Neuronal stem cell (in vitro differentiated cells): Measurements from ENCODE around the gene SNX12. TPM values are rescaled to one million over a fixed set of nuclear protein-coding genes. Genes with fewer than 3 reads are reported as not detected.
"Not testable (repeated sequence)": the region's sequence is repeated elsewhere in the genome, so short reads cannot be mapped to it uniquely, and the experiment has no call there.

Experiments used
- DNase-seq: peaks from one replicate; pipeline ENCODE4 v3.0.0-alpha.2; 2013; ENCODE audit warnings: low spot score
- H2AFZ ChIP-seq: one replicate; pipeline ENCODE4 v1.6.1; 2013; ENCODE audit warnings: mild to moderate bottlenecking, low read length, inconsistent platforms
- H2AK5ac ChIP-seq: 2 replicates; pipeline ENCODE4 v1.6.1; 2013; ENCODE audit warnings: low read depth, mild to moderate bottlenecking, inconsistent platforms, low read length, moderate library complexity, mixed read lengths
- H2BK120ac ChIP-seq: 2 replicates; pipeline ENCODE4 v1.6.1; 2013; ENCODE audit warnings: low read depth, mild to moderate bottlenecking, inconsistent platforms, low read length, moderate library complexity, mixed read lengths
- H2BK12ac ChIP-seq: one replicate; pipeline ENCODE4 v1.6.1; 2013; ENCODE audit warnings: low read length, inconsistent platforms
- H2BK15ac ChIP-seq: 2 replicates; pipeline ENCODE4 v1.6.1; 2013; ENCODE audit warnings: mild to moderate bottlenecking, low read length, inconsistent platforms, mixed read lengths
- H2BK5ac ChIP-seq: one replicate; pipeline ENCODE4 v1.6.1; 2013; ENCODE audit warnings: inconsistent platforms, mild to moderate bottlenecking, low read length, moderate library complexity
- H3K14ac ChIP-seq: one replicate; pipeline ENCODE4 v1.6.1; 2013; ENCODE audit warnings: low read length, inconsistent platforms
- H3K18ac ChIP-seq: 2 replicates; pipeline ENCODE4 v1.6.1; 2013; ENCODE audit warnings: low read length, inconsistent platforms
- H3K23ac ChIP-seq: 2 replicates; pipeline ENCODE4 v1.6.1; 2013; ENCODE audit warnings: low read depth, mild to moderate bottlenecking, mixed read lengths, low read length, inconsistent platforms; ENCODE audit not compliant: poor library complexity
- H3K27ac ChIP-seq: replicated peaks from 3 replicates; pipeline ENCODE4 v1.5.1; 2013; ENCODE audit warnings: low read length, inconsistent platforms
- H3K27me3 ChIP-seq, 3 experiments: 2 replicates each; pipeline ENCODE4 v1.6.1; 2013; ENCODE audit warnings: low read length in 3 of 3, mild to moderate bottlenecking in 2 of 3, inconsistent platforms in 1 of 3, low read depth in 1 of 3, mixed read lengths in 1 of 3, moderate library complexity in 1 of 3; ENCODE audit not compliant: control insufficient read depth in 3 of 3, insufficient read depth in 3 of 3
- H3K36me3 ChIP-seq, 2 donors: replicated peaks in 1 of 2; 2 replicates each; pipeline ENCODE4 v1.6.1; 2013; ENCODE audit warnings: low read length in 2 of 2; ENCODE audit not compliant: control insufficient read depth in 2 of 2, insufficient read depth in 2 of 2
- H3K4ac ChIP-seq: 2 replicates; pipeline ENCODE4 v1.6.1; 2013; ENCODE audit warnings: inconsistent platforms, mild to moderate bottlenecking, low read length, moderate library complexity
- H3K4me1 ChIP-seq, 2 donors: 1 replicate in 1 of 2; 2 replicates in 1 of 2; pipeline ENCODE4 v1.6.1; 2013; ENCODE audit warnings: low read length in 2 of 2, low read depth in 1 of 2; ENCODE audit not compliant: control insufficient read depth in 2 of 2, insufficient read depth in 1 of 2
- H3K4me2 ChIP-seq: one replicate; pipeline ENCODE4 v1.6.1; 2013; ENCODE audit warnings: mild to moderate bottlenecking, low read length, inconsistent platforms; ENCODE audit not compliant: insufficient read depth, poor library complexity, severe bottlenecking
- H3K4me3 ChIP-seq, 2 donors: 2 replicates each; pipeline ENCODE4 v1.5.1; 2013; ENCODE audit warnings: low read length in 2 of 2, mild to moderate bottlenecking in 2 of 2, inconsistent platforms in 1 of 2, moderate library complexity in 1 of 2
- H3K79me1 ChIP-seq: one replicate; pipeline ENCODE4 v1.6.1; 2013; ENCODE audit warnings: low read depth, mild to moderate bottlenecking, inconsistent platforms, low read length, moderate library complexity
- H3K9ac ChIP-seq: one replicate; pipeline ENCODE4 v1.6.1; 2013; ENCODE audit warnings: mild to moderate bottlenecking, low read depth, low read length, inconsistent platforms; ENCODE audit not compliant: poor library complexity
- H3K9me3 ChIP-seq, 2 donors: replicated peaks in 1 of 2; 2 replicates each; pipeline versions ENCODE3 to v1.6.1; 2013; ENCODE audit warnings: low read length in 2 of 2, mild to moderate bottlenecking in 2 of 2, inconsistent platforms in 1 of 2, low read depth in 1 of 2, mixed read lengths in 1 of 2, moderate library complexity in 1 of 2; ENCODE audit not compliant: control insufficient read depth in 2 of 2, insufficient read depth in 1 of 2
- H4K8ac ChIP-seq: one replicate; pipeline ENCODE4 v1.6.1; 2013; ENCODE audit warnings: low read depth, mild to moderate bottlenecking, inconsistent platforms, low read length, moderate library complexity
- H4K91ac ChIP-seq: one replicate; pipeline ENCODE4 v1.6.1; 2013; ENCODE audit warnings: low read length, low read depth, mild to moderate bottlenecking, inconsistent platforms; ENCODE audit not compliant: poor library complexity
- WGBS, 2 donors: extraction: QIAGEN DNeasy Blood & Tissue Kit; methylation state at CpG; one replicate each; pipeline ENCODE4 v1.1.7; 2013; ENCODE audit warnings: missing lambda C conversion rate in 2 of 2, mixed read lengths in 1 of 2; ENCODE audit not compliant: insufficient read length in 2 of 2, insufficient replicate concordance in 1 of 2; ENCODE audit errors: extremely low coverage in 2 of 2; 5-methylcytosine and 5-hydroxymethylcytosine counted together
- small RNA-seq: library from polyadenylated mRNA; stranded (forward); fragments of <200 nt; extraction: miRNeasy Mini kit (QIAGEN cat#:217004); gene quantifications from one replicate; pipeline ENCODE3, GENCODE V24; 2013; ENCODE audit not compliant: insufficient read depth

SNX12 gene

GRCh38 chrX:71047891-71048290 lies 20.2 kb downstream of the SNX12 start:
- not testable (repeated sequence) for DNase-seq, H3K4me3 ChIP-seq, H2BK5ac ChIP-seq, H3K36me3 ChIP-seq, H2AK5ac ChIP-seq, H2BK15ac ChIP-seq, H3K23ac ChIP-seq, H2BK12ac ChIP-seq, H3K4ac ChIP-seq, H4K91ac ChIP-seq, H3K4me1 ChIP-seq, H3K14ac ChIP-seq, H3K27ac ChIP-seq, H2AFZ ChIP-seq, H3K4me2 ChIP-seq, H2BK120ac ChIP-seq, H3K79me1 ChIP-seq, H3K9ac ChIP-seq, H3K18ac ChIP-seq, H3K9me3 ChIP-seq, H4K8ac ChIP-seq, H3K27me3 ChIP-seq
- no CpG with 5 or more reads among the region's 8 CpGs for WGBS, 2 donors

- no peak overlapping the region for H2AK5ac ChIP-seq
- no peak overlapping the region for H3K18ac ChIP-seq
- H3K4me2 ChIP-seq: no peak overlapping the region
- H2AFZ ChIP-seq: no peak overlapping the region
- H3K27me3 ChIP-seq: no peaks in the 10 kb centered on the region
- H3K79me1 ChIP-seq: no peaks in the 10 kb centered on the region
- no peak overlapping the region for H3K27ac ChIP-seq
- no peak overlapping the region for H2BK12ac ChIP-seq
- H3K23ac ChIP-seq: no peak overlapping the region
- H3K36me3 ChIP-seq: no peaks in the 10 kb centered on the region
- H4K8ac ChIP-seq: no peak overlapping the region
- no peak overlapping the region for H3K14ac ChIP-seq
- no peak overlapping the region for H3K4me3 ChIP-seq
- no peaks in the 10 kb centered on the region for H3K4me1 ChIP-seq
- no peak overlapping the region for H3K4ac ChIP-seq
- no peak overlapping the region for H2BK120ac ChIP-seq
- H3K9me3 ChIP-seq: no peaks in the 10 kb centered on the region
- DNase-seq: no peak
- H4K91ac ChIP-seq: no peak overlapping the region
- H3K9ac ChIP-seq: no peak overlapping the region
- H2BK5ac ChIP-seq: no peak overlapping the region
- no peak overlapping the region for H2BK15ac ChIP-seq
- WGBS, 2 donors: no CpG with 5 or more reads among the region's 6 CpGs
Measured at GRCh38 chrX:71017396-71017939, 50.7 kb downstream of the SNX12 start.

Small RNA genes lying within 50 kb of the gene (small RNA-seq; reads per million reads assigned to genes)
- gene CXorf65 (not detected), gene RNU1-56P (not detected)
